Psoas muscle (tissue), 8 donors: ENCODE data around the gene CCDC106. TPM values are rescaled to one million over a fixed set of nuclear protein-coding genes. Genes with fewer than 3 reads are reported as not detected.

Experiments used
- ATAC-seq, 4 donors: fragments of 200-7000 bp; cut with Tn5 transposase; one replicate each; pipeline ENCODE4 v1.9.1; 2020; ENCODE audit warnings: moderate library complexity in 3 of 4, mild to moderate bottlenecking in 2 of 4
- DNase-seq, 2 donors: peaks; one replicate each; pipeline ENCODE4 v3.0.0-alpha.2; 2020
- H3K27ac ChIP-seq: fragments of 200-600 bp; one replicate; pipeline ENCODE4 v1.8.0; 2022
- H3K27me3 ChIP-seq, 3 donors: fragments of 200-600 bp in 1 of 3; one replicate each; pipeline versions ENCODE4 v1.6.1 to v1.8.0; 2013 to 2022; ENCODE audit warnings: low read length in 2 of 3, mild to moderate bottlenecking in 2 of 3, moderate library complexity in 1 of 3; ENCODE audit not compliant: insufficient read depth in 3 of 3
- H3K36me3 ChIP-seq, 2 donors: fragments of 200-600 bp in 1 of 2; one replicate each; pipeline versions ENCODE4 v1.6.1 to v1.8.0; 2013 to 2022; ENCODE audit warnings: low read depth in 1 of 2, mild to moderate bottlenecking in 1 of 2, moderate library complexity in 1 of 2; ENCODE audit not compliant: insufficient read depth in 1 of 2
- H3K4me1 ChIP-seq: fragments of 200-600 bp; one replicate; pipeline ENCODE4 v1.8.0; 2022
- H3K4me3 ChIP-seq: fragments of 200-600 bp; one replicate; pipeline ENCODE4 v1.8.0; 2022; ENCODE audit warnings: mild to moderate bottlenecking
- H3K9me3 ChIP-seq: fragments of 200-600 bp; one replicate; pipeline ENCODE4 v1.8.0; 2022
- WGBS, 3 donors: extraction: QIAGEN DNeasy Blood & Tissue Kit; methylation state at CpG; one replicate each; pipeline versions ENCODE4 v1.1.6 to v1.1.7; 2013; 5-methylcytosine and 5-hydroxymethylcytosine counted together
- intact Hi-C, 2 donors: fragments of 100-400 bp; cut with DNase I; formaldehyde crosslinking; loops; one replicate each; pipeline versions ENCODE4 v1.11.0 to v1.14.2; 2022
- polyA plus RNA-seq, 3 donors: library from polyadenylated mRNA; stranded (reverse); fragments of 200-250 nt; gene quantifications; one replicate each; pipeline ENCODE4 v1.2.3, GENCODE V29; 2013
- total RNA-seq, 4 donors: library from RNA; stranded (reverse); fragmentation: NEBNext Ultra II Directional in 2 of 4; extraction: Animal tissue kit (Norgen Biotek cat#: 25700) in 2 of 4; gene quantifications; one replicate each; pipeline versions ENCODE4 v1.2.1 to v1.2.4, GENCODE V29; 2021 to 2023
- TF ChIP-seq, protein P1 (sequence below): fragments of 200-600 bp; IDR thresholded peaks from one replicate; pipeline ENCODE4 v1.8.0; 2022; ENCODE audit warnings: antibody characterized with exemption
- donor health status: healthy with polysubstance abuse.
- donor health status: DM: no; HTN: no; CAD: no; lungs with moderate emphysema.
- donor health status: Bipolar disorder and iron deficiency.
- donor health status: healthy.
- donor health status: DM: yes; HTN: yes; CAD: no.
- donor health status: DM: no; HTN: no; CAD: no.
- donor health status: DM: no; HTN: no; CAD: no.
- donor health status: DM: yes; HTN: yes; CAD: no.

Gene CCDC106
- total and polyA plus RNA-seq, 7 donors = 4.4 to 12.0 (median 10.0) TPM

DNA sequence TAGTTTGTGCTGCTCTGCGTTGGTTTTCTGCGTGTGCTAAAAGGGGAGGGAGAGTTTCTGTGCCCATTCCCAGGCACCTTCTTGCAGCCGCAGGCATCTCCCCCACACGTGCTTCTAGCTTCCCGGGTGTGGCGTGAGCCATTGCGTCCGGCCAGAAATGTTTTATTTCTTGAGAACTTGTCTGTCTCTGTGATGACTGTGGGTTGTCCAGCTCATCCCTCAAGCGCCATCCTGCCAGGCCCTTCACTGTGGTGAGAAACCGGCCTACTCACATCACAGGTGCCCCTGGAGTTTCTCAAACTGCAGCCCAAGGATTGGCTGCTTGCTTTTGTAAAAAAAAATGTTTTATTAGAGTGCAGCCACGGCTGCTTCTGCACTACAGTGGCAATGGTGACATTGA, 51.2 kb downstream of the CCDC106 start:
- DNase-seq (no peak), ATAC-seq (no peak)
- 81 to 88% (median 87%) methylated on average over 11 of the region's 11 CpGs for WGBS, 3 donors
- no peaks in the 10 kb centered on the region for H3K27me3 ChIP-seq
- no peaks in the 10 kb centered on the region for H3K9me3 ChIP-seq
- H3K36me3 ChIP-seq = peaks cover 2 to 62% of the 10 kb centered on the region in 2 donors
- H3K27ac ChIP-seq = no peak overlapping the region
- H3K4me1 ChIP-seq = no peaks in the 10 kb centered on the region
- TF ChIP-seq, protein P1, sequence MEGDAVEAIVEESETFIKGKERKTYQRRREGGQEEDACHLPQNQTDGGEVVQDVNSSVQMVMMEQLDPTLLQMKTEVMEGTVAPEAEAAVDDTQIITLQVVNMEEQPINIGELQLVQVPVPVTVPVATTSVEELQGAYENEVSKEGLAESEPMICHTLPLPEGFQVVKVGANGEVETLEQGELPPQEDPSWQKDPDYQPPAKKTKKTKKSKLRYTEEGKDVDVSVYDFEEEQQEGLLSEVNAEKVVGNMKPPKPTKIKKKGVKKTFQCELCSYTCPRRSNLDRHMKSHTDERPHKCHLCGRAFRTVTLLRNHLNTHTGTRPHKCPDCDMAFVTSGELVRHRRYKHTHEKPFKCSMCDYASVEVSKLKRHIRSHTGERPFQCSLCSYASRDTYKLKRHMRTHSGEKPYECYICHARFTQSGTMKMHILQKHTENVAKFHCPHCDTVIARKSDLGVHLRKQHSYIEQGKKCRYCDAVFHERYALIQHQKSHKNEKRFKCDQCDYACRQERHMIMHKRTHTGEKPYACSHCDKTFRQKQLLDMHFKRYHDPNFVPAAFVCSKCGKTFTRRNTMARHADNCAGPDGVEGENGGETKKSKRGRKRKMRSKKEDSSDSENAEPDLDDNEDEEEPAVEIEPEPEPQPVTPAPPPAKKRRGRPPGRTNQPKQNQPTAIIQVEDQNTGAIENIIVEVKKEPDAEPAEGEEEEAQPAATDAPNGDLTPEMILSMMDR = no peak
- intact Hi-C loops = no loop called here
- no peak overlapping the region for H3K4me3 ChIP-seq

DNA sequence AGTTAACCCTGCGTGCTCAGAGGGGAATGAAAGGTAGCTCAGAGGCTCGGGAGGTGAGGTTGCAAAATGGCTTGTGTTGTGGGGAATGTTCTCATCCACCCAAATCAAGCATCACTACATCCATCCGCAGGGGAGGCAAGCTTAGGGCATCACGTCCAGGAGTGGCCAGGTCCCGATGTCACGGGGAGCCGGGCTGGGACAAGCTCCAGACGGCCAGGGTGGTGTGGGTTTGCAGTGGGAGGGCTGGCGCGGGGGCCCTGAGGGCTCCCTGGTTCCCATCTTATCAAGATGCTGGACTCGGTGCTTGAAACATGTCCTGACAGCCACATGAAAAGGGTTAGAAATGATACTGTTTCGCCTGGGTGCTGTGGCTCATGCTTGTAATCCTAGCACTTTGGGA, 52.8 kb downstream of the CCDC106 start:
- intact Hi-C loops = no loop called here
- DNase-seq (no peak), ATAC-seq (no peak)
- no peaks in the 10 kb centered on the region for H3K4me1 ChIP-seq
- H3K27ac ChIP-seq = no peak overlapping the region
- TF ChIP-seq, protein P1 = no peak
- no peak overlapping the region for H3K4me3 ChIP-seq
- no peaks in the 10 kb centered on the region for H3K27me3 ChIP-seq
- H3K9me3 ChIP-seq = no peaks in the 10 kb centered on the region
- peaks cover 0 to 52% of the 10 kb centered on the region in 2 donors for H3K36me3 ChIP-seq
- 93 to 96% (median 93%) methylated on average over 12 of the region's 12 CpGs for WGBS, 3 donors

DNA sequence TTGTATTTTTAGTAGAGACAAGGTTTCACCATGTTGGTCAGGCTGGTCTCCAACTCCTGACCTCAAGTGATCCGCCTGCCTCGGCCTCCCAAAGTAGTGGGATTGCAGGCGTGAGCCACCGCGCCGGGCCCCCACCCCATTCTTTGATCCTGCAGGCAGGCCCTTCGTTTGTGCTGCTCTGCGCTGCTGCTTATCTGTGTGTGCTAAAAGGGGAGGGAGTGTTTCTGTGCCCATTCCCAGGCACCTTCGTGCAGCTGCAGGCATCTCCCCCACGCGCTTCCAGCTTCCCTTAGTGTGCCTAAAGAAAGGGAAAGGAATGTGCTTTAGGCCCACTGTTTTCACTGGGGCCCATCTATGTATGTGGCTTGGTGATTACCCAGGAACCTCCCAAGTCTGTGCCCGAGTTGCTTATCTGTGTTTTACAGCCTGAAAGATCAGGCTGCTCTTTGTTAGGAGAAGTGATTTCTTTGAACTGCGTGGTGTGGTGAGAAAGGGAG, 54.2 kb downstream of the CCDC106 start:
- intact Hi-C loops = no loop called here

More for the DNA sequence above, 54.2 kb downstream of the CCDC106 start:
- DNase-seq (no peak), ATAC-seq (no peak)
- H3K4me1 ChIP-seq = no peaks in the 10 kb centered on the region
- H3K36me3 ChIP-seq = peaks cover 0 to 38% of the 10 kb centered on the region in 2 donors
- WGBS, 3 donors = 85 to 90% (median 85%) methylated on average over 13 of the region's 13 CpGs
- TF ChIP-seq, protein P1 = no peak
- H3K27me3 ChIP-seq = no peaks in the 10 kb centered on the region
- H3K4me3 ChIP-seq = no peak overlapping the region
- no peaks in the 10 kb centered on the region for H3K9me3 ChIP-seq
- no peak overlapping the region for H3K27ac ChIP-seq

Other genes starting within 250 kb of the CCDC106 start
- gene UBE2S, start 240.4 kb upstream of the CCDC106 start, total RNA-seq = 10 to 100 TPM; 15.4 to 26.7 (median 21.2) TPM
- gene UBE2S, start 240.4 kb upstream of the CCDC106 start, polyA plus RNA-seq = 10 to 100 TPM in 2 of 3 donors, 1 to 10 TPM in 1; 5.6 to 22.8 (median 16.6) TPM
- gene SHISA7, start 204.9 kb upstream of the CCDC106 start, total RNA-seq = not detected
- under 1 TPM in 1 of 3 donors, not detected in 2; 0.01 TPM for gene SHISA7, start 204.9 kb upstream of the CCDC106 start, polyA plus RNA-seq
- 10 to 100 TPM; 32.0 to 78.0 (median 48.1) TPM for gene ISOC2, start 186.6 kb upstream of the CCDC106 start, total RNA-seq
- gene ISOC2, start 186.6 kb upstream of the CCDC106 start, polyA plus RNA-seq = 100 to 1,000 TPM in 2 of 3 donors, 10 to 100 TPM in 1; 78.7 to 177 (median 109) TPM
- gene C19orf85, start 183.5 kb upstream of the CCDC106 start, total RNA-seq = not detected
- not detected for gene C19orf85, start 183.5 kb upstream of the CCDC106 start, polyA plus RNA-seq
- 10 to 100 TPM in 2 of 4 donors, 1 to 10 TPM in 2; 5.9 to 14.3 (median 11.5) TPM for gene ZNF628, start 171.6 kb upstream of the CCDC106 start, total RNA-seq
- 10 to 100 TPM; 11.8 to 12.4 (median 12.2) TPM for gene ZNF628, start 171.6 kb upstream of the CCDC106 start, polyA plus RNA-seq
- gene NAT14, start 163.0 kb upstream of the CCDC106 start, total RNA-seq = 1 to 10 TPM; 2.6 to 6.3 (median 4.5) TPM
- 1 to 10 TPM; 2.0 to 4.2 (median 3.6) TPM for gene NAT14, start 163.0 kb upstream of the CCDC106 start, polyA plus RNA-seq
- 1 to 10 TPM; 1.2 to 4.6 (median 1.9) TPM for gene SSC5D, start 159.8 kb upstream of the CCDC106 start, total RNA-seq
- under 1 TPM; 0.11 to 0.35 (median 0.16) TPM for gene SSC5D, start 159.8 kb upstream of the CCDC106 start, polyA plus RNA-seq
- 10 to 100 TPM in 1 of 4 donors, 1 to 10 TPM in 2, under 1 TPM in 1; 0.59 to 13.4 (median 3.7) TPM for gene SBK2, start 111.1 kb upstream of the CCDC106 start, total RNA-seq
- gene SBK2, start 111.1 kb upstream of the CCDC106 start, polyA plus RNA-seq = 1 to 10 TPM in 1 of 3 donors, under 1 TPM in 2; 0.14 to 1.1 (median 0.91) TPM
- 10 to 100 TPM in 2 of 4 donors, 1 to 10 TPM in 1, under 1 TPM in 1; 0.79 to 30.8 (median 7.6) TPM for gene SBK3, start 102.7 kb upstream of the CCDC106 start, total RNA-seq
- 10 to 100 TPM in 1 of 3 donors, 1 to 10 TPM in 2; 5.4 to 10.6 (median 7.9) TPM for gene SBK3, start 102.7 kb upstream of the CCDC106 start, polyA plus RNA-seq
- 10 to 100 TPM; 21.8 to 81.6 (median 29.5) TPM for gene ZNF579, start 67.4 kb upstream of the CCDC106 start, total RNA-seq
- 10 to 100 TPM in 2 of 3 donors, 1 to 10 TPM in 1; 4.2 to 22.9 (median 14.2) TPM for gene ZNF579, start 67.4 kb upstream of the CCDC106 start, polyA plus RNA-seq
- gene FIZ1, start 48.7 kb upstream of the CCDC106 start, total RNA-seq = 10 to 100 TPM in 3 of 4 donors, 1 to 10 TPM in 1; 9.9 to 23.7 (median 13.2) TPM
- 10 to 100 TPM; 10.8 to 12.1 (median 11.5) TPM for gene FIZ1, start 48.7 kb upstream of the CCDC106 start, polyA plus RNA-seq
- 10 to 100 TPM; 21.4 to 32.0 (median 24.5) TPM for gene ZNF524, start 47.9 kb upstream of the CCDC106 start, total RNA-seq
- gene ZNF524, start 47.9 kb upstream of the CCDC106 start, polyA plus RNA-seq = 10 to 100 TPM; 38.6 to 52.5 (median 41.4) TPM
- 10 to 100 TPM; 17.1 to 40.4 (median 25.0) TPM for gene ZNF865, start 42.6 kb upstream of the CCDC106 start, total RNA-seq
- 10 to 100 TPM; 11.1 to 20.3 (median 19.3) TPM for gene ZNF865, start 42.6 kb upstream of the CCDC106 start, polyA plus RNA-seq
- gene ZNF784, start 23.6 kb upstream of the CCDC106 start, total RNA-seq = 10 to 100 TPM in 3 of 4 donors, 1 to 10 TPM in 1; 9.0 to 22.2 (median 11.4) TPM
- 10 to 100 TPM in 1 of 3 donors, 1 to 10 TPM in 2; 4.9 to 14.9 (median 7.3) TPM for gene ZNF784, start 23.6 kb upstream of the CCDC106 start, polyA plus RNA-seq
- 10 to 100 TPM; 10.3 to 21.1 (median 13.7) TPM for gene ZNF580, start 7.2 kb upstream of the CCDC106 start, total RNA-seq
- 10 to 100 TPM in 1 of 3 donors, 1 to 10 TPM in 2; 5.9 to 13.5 (median 9.2) TPM for gene ZNF580, start 7.2 kb upstream of the CCDC106 start, polyA plus RNA-seq
- 10 to 100 TPM; 10.2 to 14.5 (median 10.6) TPM for gene ZNF581, start 4.6 kb upstream of the CCDC106 start, total RNA-seq
- 10 to 100 TPM; 14.6 to 18.6 (median 17.5) TPM for gene ZNF581, start 4.6 kb upstream of the CCDC106 start, polyA plus RNA-seq
- gene U2AF2, start 6.8 kb downstream of the CCDC106 start, total RNA-seq = 10 to 100 TPM; 58.8 to 85.2 (median 78.2) TPM
- 100 to 1,000 TPM in 1 of 3 donors, 10 to 100 TPM in 2; 54.1 to 116 (median 55.1) TPM for gene U2AF2, start 6.8 kb downstream of the CCDC106 start, polyA plus RNA-seq
- gene EPN1, start 27.0 kb downstream of the CCDC106 start, total RNA-seq = 100 to 1,000 TPM; 113 to 134 (median 125) TPM
- gene EPN1, start 27.0 kb downstream of the CCDC106 start, polyA plus RNA-seq = 100 to 1,000 TPM; 117 to 211 (median 145) TPM
- gene NLRP9, start 90.2 kb downstream of the CCDC106 start, total RNA-seq = not detected
- gene NLRP9, start 90.2 kb downstream of the CCDC106 start, polyA plus RNA-seq = not detected
- not detected for gene RFPL4A, start 110.9 kb downstream of the CCDC106 start, total RNA-seq
- not detected for gene RFPL4A, start 110.9 kb downstream of the CCDC106 start, polyA plus RNA-seq
- gene RFPL4AL1, start 120.9 kb downstream of the CCDC106 start, total RNA-seq = not detected
- not detected for gene RFPL4AL1, start 120.9 kb downstream of the CCDC106 start, polyA plus RNA-seq
- gene NLRP11, start 183.8 kb downstream of the CCDC106 start, total RNA-seq = not detected
- gene NLRP11, start 183.8 kb downstream of the CCDC106 start, polyA plus RNA-seq = not detected
- gene NLRP4, start 188.3 kb downstream of the CCDC106 start, total RNA-seq = not detected
- gene NLRP4, start 188.3 kb downstream of the CCDC106 start, polyA plus RNA-seq = not detected